Tibial nerve (tissue), 4 donors: ENCODE measurements around the gene HTR3A.
A peak's percentile ranks its signal among the peaks of the same experiment; 100 is the strongest.

ENCODE experiments used
- CTCF ChIP-seq, 5 experiments: fragments of 200-600 bp in 3 of 5; fragments of 450-650 bp in 2 of 5; sonication (generic) in 3 of 5; IDR thresholded peaks; one replicate each; pipeline ENCODE4 v1.5.1; 2016 to 2019; ENCODE audit warnings: antibody characterized with exemption in 5 of 5, mild to moderate bottlenecking in 3 of 5, moderate library complexity in 2 of 5
- EP300 ChIP-seq, 2 donors: sonication (generic); formaldehyde crosslinking; IDR thresholded peaks; one replicate each; pipeline ENCODE4 v1.6.1; 2017; ENCODE audit warnings: antibody characterized with exemption in 2 of 2, mild to moderate bottlenecking in 1 of 2
- POLR2A ChIP-seq, 2 donors: fragments of 450-650 bp; IDR thresholded peaks; one replicate each; pipeline ENCODE4 v1.6.1; 2017; ENCODE audit warnings: antibody characterized with exemption in 2 of 2, mild to moderate bottlenecking in 2 of 2, moderate library complexity in 2 of 2

- TF ChIP-seq CTCF (IDR thresholded peaks at IDR 0.05) (peak; percentile 73 to 94 (median 84)), EP300 (IDR thresholded peaks at IDR 0.05) (peak; percentile 47 to 83), POLR2A (IDR thresholded peaks at IDR 0.05) (peak in 1 of 2 donors; percentile 19)
These were observed 61.4 kb downstream of the HTR3A start for GRCh38 chr11:114036147-114036811.
